CD14-positive monocyte (primary cell): ENCODE results near the gene YAF2. TPM values are rescaled to one million over a fixed set of nuclear protein-coding genes. Genes with fewer than 3 reads are reported as not detected.

Experiments used
- DNase-seq, 3 donors: peaks; one replicate each; pipeline ENCODE4 v3.0.0-alpha.2; 2011 to 2022
- H2AFZ ChIP-seq: 2 replicates; pipeline ENCODE4 v1.6.0; 2012; ENCODE audit warnings: mild to moderate bottlenecking, low read depth, low read length, inconsistent platforms; ENCODE audit not compliant: insufficient read depth, poor library complexity, severe bottlenecking
- H3K27ac ChIP-seq, 2 donors: 1 replicate in 1 of 2; 2 replicates in 1 of 2; pipeline ENCODE4 v1.5.1; 2012 to 2013; ENCODE audit warnings: low read length in 2 of 2, control low read depth in 1 of 2, inconsistent platforms in 1 of 2, low read depth in 1 of 2, mild to moderate bottlenecking in 1 of 2
- H3K27me3 ChIP-seq, 2 donors: one replicate each; pipeline versions ENCODE4 v1.6.0 to v1.6.1; 2011 to 2013; ENCODE audit warnings: low read length in 2 of 2; ENCODE audit not compliant: control insufficient read depth in 2 of 2, insufficient read depth in 2 of 2
- H3K36me3 ChIP-seq, 2 donors: replicated peaks in 1 of 2; 1 replicate in 1 of 2; 2 replicates in 1 of 2; pipeline versions ENCODE4 v1.5.1 to v1.6.1; 2012 to 2013; ENCODE audit warnings: low read length in 2 of 2, control low read depth in 1 of 2, inconsistent platforms in 1 of 2, mild to moderate bottlenecking in 1 of 2; ENCODE audit not compliant: insufficient read depth in 2 of 2, control insufficient read depth in 1 of 2
- H3K4me1 ChIP-seq, 2 donors: 1 replicate in 1 of 2; 2 replicates in 1 of 2; pipeline versions ENCODE4 v1.5.1 to v1.6.1; 2012 to 2013; ENCODE audit warnings: low read length in 2 of 2, control low read depth in 1 of 2, inconsistent platforms in 1 of 2, mild to moderate bottlenecking in 1 of 2, moderate library complexity in 1 of 2; ENCODE audit not compliant: insufficient read depth in 2 of 2, control insufficient read depth in 1 of 2
- H3K4me2 ChIP-seq: replicated peaks from 2 replicates; pipeline ENCODE3; 2012; ENCODE audit warnings: low read length, moderate library complexity, mild to moderate bottlenecking; ENCODE audit not compliant: poor library complexity, severe bottlenecking; ENCODE audit errors: extremely low read depth
- H3K4me3 ChIP-seq, 3 experiments: fragments of 200-600 bp in 1 of 3; sonication (generic) in 1 of 3; replicated peaks in 1 of 3; 1 replicate in 2 of 3; 2 replicates in 1 of 3; pipeline ENCODE4 v1.5.1; 2011 to 2013; ENCODE audit warnings: low read length in 3 of 3, mild to moderate bottlenecking in 3 of 3, control low read depth in 2 of 3, low read depth in 2 of 3, inconsistent platforms in 1 of 3, moderate library complexity in 1 of 3
- H3K79me2 ChIP-seq: 2 replicates; pipeline ENCODE4 v1.6.0; 2012; ENCODE audit warnings: mild to moderate bottlenecking, control low read depth, inconsistent platforms, low read length, moderate library complexity; ENCODE audit not compliant: insufficient read depth
- H3K9ac ChIP-seq: 2 replicates; pipeline ENCODE4 v1.6.0; 2017; ENCODE audit warnings: low read length, mild to moderate bottlenecking; ENCODE audit not compliant: insufficient read depth, poor library complexity, severe bottlenecking
- H3K9me3 ChIP-seq, 2 donors: replicated peaks in 1 of 2; 1 replicate in 1 of 2; 2 replicates in 1 of 2; pipeline versions ENCODE4 v1.5.1 to v1.6.1; 2012 to 2013; ENCODE audit warnings: low read length in 2 of 2, control low read depth in 1 of 2; ENCODE audit not compliant: control insufficient read depth in 1 of 2, insufficient read depth in 1 of 2
- H4K20me1 ChIP-seq: 2 replicates; pipeline ENCODE4 v1.6.0; 2012; ENCODE audit warnings: mild to moderate bottlenecking, low read length, control low read depth, moderate library complexity; ENCODE audit not compliant: insufficient read depth
- H3K27ac Mint-ChIP-seq, 7 donors: one replicate each; pipeline ENCODE4 v1.8.0; 2020; ENCODE audit warnings: mild to moderate bottlenecking in 7 of 7, mixed read lengths in 7 of 7, moderate library complexity in 6 of 7, inconsistent platforms in 2 of 7
- H3K27me3 Mint-ChIP-seq, 3 donors: one replicate each; pipeline ENCODE4 v1.8.0; 2021 to 2022; ENCODE audit warnings: low read depth in 3 of 3, mild to moderate bottlenecking in 3 of 3, mixed read lengths in 3 of 3, moderate library complexity in 3 of 3, inconsistent platforms in 1 of 3
- H3K36me3 Mint-ChIP-seq, 2 donors: one replicate each; pipeline ENCODE4 v1.8.0; 2020; ENCODE audit warnings: mixed read lengths in 2 of 2, inconsistent platforms in 1 of 2, mild to moderate bottlenecking in 1 of 2
- H3K4me1 Mint-ChIP-seq: one replicate; pipeline ENCODE4 v1.8.0; 2020; ENCODE audit warnings: mild to moderate bottlenecking, mixed read lengths
- H3K4me3 Mint-ChIP-seq, 2 donors: one replicate each; pipeline ENCODE4 v1.8.0; 2020; ENCODE audit warnings: mild to moderate bottlenecking in 2 of 2, mixed read lengths in 2 of 2, moderate library complexity in 1 of 2
- H3K9me3 Mint-ChIP-seq, 7 donors: one replicate each; pipeline ENCODE4 v1.8.0; 2020 to 2022; ENCODE audit warnings: mixed read lengths in 7 of 7, mild to moderate bottlenecking in 6 of 7, moderate library complexity in 6 of 7, inconsistent platforms in 2 of 7
- WGBS: methylation state at CpG from one replicate; pipeline ENCODE4 v1.1.5; 2013; ENCODE audit warnings: missing lambda C conversion rate; ENCODE audit not compliant: insufficient coverage; 5-methylcytosine and 5-hydroxymethylcytosine counted together
- intact Hi-C, 2 donors: fragments of 100-400 bp; cut with micrococcal nuclease; formaldehyde crosslinking; loops; one replicate each; pipeline versions ENCODE4 v1.15.0 to v1.15.1; 2023
- polyA plus RNA-seq, 3 donors: library from polyadenylated mRNA; depleted of rRNA in 1 of 3; unstranded in 2 of 3; stranded (reverse) in 1 of 3; fragments of 300-500 nt in 2 of 3; fragments of >200 nt in 1 of 3; fragmentation: Illumina TruSeq in 2 of 3; gene quantifications; 1 replicate in 2 of 3; 2 replicates in 1 of 3; pipeline ENCODE4 v1.2.3, GENCODE V29; 2012 to 2021
- TF ChIP-seq, protein P1 (sequence below): fragments of 200-600 bp; IDR thresholded peaks from one replicate; pipeline ENCODE4 v1.8.0; 2022; ENCODE audit warnings: antibody characterized with exemption, mild to moderate bottlenecking

Gene YAF2
- polyA plus RNA-seq, 3 donors, result 6.2 to 11.0 (median 8.5) TPM

DNA sequence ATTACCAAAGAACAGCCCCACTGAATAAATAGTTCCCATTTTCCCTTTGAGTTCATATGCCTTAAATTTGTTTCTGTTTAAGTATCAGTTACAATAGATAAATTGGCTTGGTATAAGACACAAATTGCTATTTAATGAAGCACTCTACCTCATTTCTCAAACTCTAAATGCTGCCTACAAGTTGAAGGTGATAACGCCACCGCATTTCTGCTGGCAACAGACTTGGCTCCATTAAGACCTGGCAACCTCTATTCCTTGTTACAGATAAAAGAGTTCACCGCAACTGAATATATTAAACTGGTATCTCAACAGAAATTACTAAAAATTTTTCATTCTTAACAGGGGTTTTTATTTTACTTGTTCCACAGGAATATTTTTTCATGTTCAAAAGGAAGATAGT lies 129.0 kb downstream of the YAF2 start:
- Histone ChIP-seq H2AFZ (no peak overlapping the region), H3K79me2 (no peaks in the 10 kb centered on the region), H3K27ac (no peak overlapping the region), H3K4me1 (no peaks in the 10 kb centered on the region), H3K27me3 (no peaks in the 10 kb centered on the region), H3K9me3 (peaks cover 4 to 7% of the 10 kb centered on the region in 2 donors), H3K4me3 (no peak overlapping the region), H3K4me2 (no peak overlapping the region), H3K36me3 (peaks cover 15 to 66% of the 10 kb centered on the region in 2 donors), H3K9ac (no peak overlapping the region), H4K20me1 (no peaks in the 10 kb centered on the region)
- no CpG with 5 or more reads among the region's 3 CpGs for WGBS
- Mint-ChIP-seq H3K36me3 (peaks cover 46 to 56% of the 10 kb centered on the region in 2 donors), H3K9me3 (peaks cover 15 to 29% (median 23%) of the 10 kb centered on the region in 7 donors), H3K4me3 (no peak overlapping the region), H3K4me1 (no peaks in the 10 kb centered on the region), H3K27me3 (no peaks in the 10 kb centered on the region), H3K27ac (no peak overlapping the region)
- TF ChIP-seq, protein P1, sequence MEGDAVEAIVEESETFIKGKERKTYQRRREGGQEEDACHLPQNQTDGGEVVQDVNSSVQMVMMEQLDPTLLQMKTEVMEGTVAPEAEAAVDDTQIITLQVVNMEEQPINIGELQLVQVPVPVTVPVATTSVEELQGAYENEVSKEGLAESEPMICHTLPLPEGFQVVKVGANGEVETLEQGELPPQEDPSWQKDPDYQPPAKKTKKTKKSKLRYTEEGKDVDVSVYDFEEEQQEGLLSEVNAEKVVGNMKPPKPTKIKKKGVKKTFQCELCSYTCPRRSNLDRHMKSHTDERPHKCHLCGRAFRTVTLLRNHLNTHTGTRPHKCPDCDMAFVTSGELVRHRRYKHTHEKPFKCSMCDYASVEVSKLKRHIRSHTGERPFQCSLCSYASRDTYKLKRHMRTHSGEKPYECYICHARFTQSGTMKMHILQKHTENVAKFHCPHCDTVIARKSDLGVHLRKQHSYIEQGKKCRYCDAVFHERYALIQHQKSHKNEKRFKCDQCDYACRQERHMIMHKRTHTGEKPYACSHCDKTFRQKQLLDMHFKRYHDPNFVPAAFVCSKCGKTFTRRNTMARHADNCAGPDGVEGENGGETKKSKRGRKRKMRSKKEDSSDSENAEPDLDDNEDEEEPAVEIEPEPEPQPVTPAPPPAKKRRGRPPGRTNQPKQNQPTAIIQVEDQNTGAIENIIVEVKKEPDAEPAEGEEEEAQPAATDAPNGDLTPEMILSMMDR, result no peak
- no peak for DNase-seq
- intact Hi-C loops, result no loop called here

Other genes with a start within 250 kb of the YAF2 start
- gene GXYLT1, start 93.4 kb downstream of the YAF2 start, polyA plus RNA-seq, result 1 to 10 TPM; 2.5 to 7.1 (median 4.9) TPM
- gene ZCRB1, start 87.8 kb upstream of the YAF2 start, polyA plus RNA-seq, result 10 to 100 TPM in 2 of 3 donors, 1 to 10 TPM in 1; 9.2 to 34.4 (median 32.2) TPM
- gene PPHLN1, start 87.9 kb upstream of the YAF2 start, polyA plus RNA-seq, result 10 to 100 TPM; 40.7 to 74.8 (median 68.7) TPM